Neural cell (in vitro differentiated cells): Measurements from ENCODE around the gene DNAL4. TPM values are rescaled to one million over a fixed set of nuclear protein-coding genes. Genes with fewer than 3 reads are reported as not detected.

Experiments
- H2AFZ ChIP-seq: fragments of 200-600, 300-800 bp; sonication (generic), shearing (Covaris generic); 2 replicates; pipeline ENCODE4 v1.6.0; 2014; ENCODE audit warnings: low read depth, mild to moderate bottlenecking, antibody characterized with exemption, low read length, moderate library complexity
- H3F3A ChIP-seq: fragments of 200-600 bp; shearing (Covaris generic); 2 replicates; pipeline ENCODE4 v1.6.1; 2016; ENCODE audit warnings: mild to moderate bottlenecking, moderate library complexity, mixed read lengths, antibody characterized with exemption, low read length; ENCODE audit not compliant: insufficient read depth, poor library complexity, severe bottlenecking
- H3K27ac ChIP-seq: fragments of 200-600, 300-800 bp; sonication (generic), shearing (Covaris generic); 2 replicates; pipeline ENCODE4 v1.5.1; 2014; ENCODE audit warnings: mild to moderate bottlenecking, low read length, moderate library complexity
- H3K27me3 ChIP-seq: fragments of 300-800, 200-600 bp; sonication (generic), shearing (Covaris generic); 2 replicates; pipeline ENCODE4 v1.6.0; 2014; ENCODE audit warnings: mild to moderate bottlenecking, low read depth, low read length, moderate library complexity; ENCODE audit not compliant: insufficient read depth
- H3K36me3 ChIP-seq: fragments of 300-800, 200-600 bp; sonication (generic), shearing (Covaris generic); 2 replicates; pipeline ENCODE4 v1.5.1; 2014; ENCODE audit warnings: mild to moderate bottlenecking, antibody characterized with exemption, low read length, moderate library complexity; ENCODE audit not compliant: insufficient read depth
- H3K4me2 ChIP-seq: fragments of 300-800, 200-600 bp; sonication (generic), shearing (Covaris generic); 2 replicates; pipeline ENCODE4 v1.6.0; 2014; ENCODE audit warnings: mild to moderate bottlenecking, low read length
- H3K4me3 ChIP-seq: fragments of 300-800, 200-600 bp; sonication (generic), shearing (Covaris generic); 2 replicates; pipeline ENCODE4 v1.5.1; 2014; ENCODE audit warnings: mild to moderate bottlenecking, low read length, moderate library complexity
- H3K79me2 ChIP-seq: fragments of 200-600 bp; shearing (Covaris generic); replicated peaks from 2 replicates; pipeline ENCODE4 v1.6.0; 2014; ENCODE audit warnings: mild to moderate bottlenecking, low read length, moderate library complexity; ENCODE audit not compliant: insufficient read depth
- H3K9ac ChIP-seq: fragments of 300-800, 200-600 bp; sonication (generic), shearing (Covaris generic); 2 replicates; pipeline ENCODE4 v1.6.1; 2016; ENCODE audit warnings: mild to moderate bottlenecking, low read length, mixed read lengths
- H3K9me2 ChIP-seq: fragments of 200-600 bp; shearing (Covaris generic); 2 replicates; pipeline ENCODE4 v1.6.1; 2016; ENCODE audit warnings: mild to moderate bottlenecking, low read length, mixed read lengths; ENCODE audit not compliant: insufficient read depth
- H3K9me3 ChIP-seq: fragments of 200-600, 300-800 bp; sonication (generic), shearing (Covaris generic); 2 replicates; pipeline ENCODE4 v1.6.1; 2016; ENCODE audit warnings: mild to moderate bottlenecking, mixed run types, low read length, moderate library complexity, mixed read lengths
- H4K20me1 ChIP-seq: fragments of 200-600 bp; shearing (Covaris generic); 2 replicates; pipeline ENCODE4 v1.6.1; 2016; ENCODE audit warnings: mild to moderate bottlenecking, mixed run types; ENCODE audit not compliant: insufficient read depth
- EP300 ChIP-seq: fragments of 450-650 bp; conservative IDR thresholded peaks from 2 replicates; pipeline ENCODE4 v1.6.1; 2014; ENCODE audit warnings: antibody characterized with exemption, mild to moderate bottlenecking, moderate library complexity; ENCODE audit not compliant: poor library complexity, severe bottlenecking
- EZH2 ChIP-seq: fragments of 200-600, 300-800 bp; shearing (Covaris generic), sonication (generic); IDR thresholded peaks from 2 replicates; pipeline ENCODE4 v1.6.1; 2014; ENCODE audit warnings: antibody characterized with exemption, low read length, borderline replicate concordance, mild to moderate bottlenecking; ENCODE audit not compliant: insufficient read depth, poor library complexity, severe bottlenecking
- MXI1 ChIP-seq: fragments of 450-650 bp; conservative IDR thresholded peaks from 2 replicates; pipeline ENCODE4 v1.6.1; 2014; ENCODE audit warnings: antibody characterized with exemption, mild to moderate bottlenecking; ENCODE audit not compliant: poor library complexity, severe bottlenecking
- POLR2AphosphoS5 ChIP-seq: IDR thresholded peaks from 2 replicates; pipeline ENCODE4 v1.6.1; 2012
- RAD21 ChIP-seq: fragments of 450-650 bp; conservative IDR thresholded peaks from 2 replicates; pipeline ENCODE4 v1.6.1; 2014; ENCODE audit warnings: antibody characterized with exemption, mild to moderate bottlenecking, moderate library complexity
- SMC3 ChIP-seq: fragments of 450-650 bp; conservative IDR thresholded peaks from 2 replicates; pipeline ENCODE4 v1.6.1; 2014; ENCODE audit warnings: antibody characterized with exemption, mild to moderate bottlenecking, moderate library complexity; ENCODE audit not compliant: poor library complexity
- TAF1 ChIP-seq: IDR thresholded peaks from 2 replicates; pipeline ENCODE4 v1.6.1; 2012; ENCODE audit warnings: low read depth
- polyA plus RNA-seq: library from polyadenylated mRNA; depleted of rRNA; stranded (reverse); fragments of >200 nt; gene quantifications from 2 replicates; pipeline ENCODE4 v1.2.3, GENCODE V29; 2014
- TF ChIP-seq, protein P1 (sequence below): IDR thresholded peaks from 2 replicates; pipeline ENCODE4 v1.6.1; 2012; ENCODE audit warnings: borderline replicate concordance
- TF ChIP-seq, protein P2 (sequence below): fragments of 450-650 bp; IDR thresholded peaks from 2 replicates; pipeline ENCODE4 v1.5.1; 2014; ENCODE audit warnings: antibody characterized with exemption, mild to moderate bottlenecking, moderate library complexity; ENCODE audit not compliant: poor library complexity, severe bottlenecking

Gene DNAL4
- polyA plus RNA-seq, 1 donor from 2014 or later: 95.0 TPM

DNA sequence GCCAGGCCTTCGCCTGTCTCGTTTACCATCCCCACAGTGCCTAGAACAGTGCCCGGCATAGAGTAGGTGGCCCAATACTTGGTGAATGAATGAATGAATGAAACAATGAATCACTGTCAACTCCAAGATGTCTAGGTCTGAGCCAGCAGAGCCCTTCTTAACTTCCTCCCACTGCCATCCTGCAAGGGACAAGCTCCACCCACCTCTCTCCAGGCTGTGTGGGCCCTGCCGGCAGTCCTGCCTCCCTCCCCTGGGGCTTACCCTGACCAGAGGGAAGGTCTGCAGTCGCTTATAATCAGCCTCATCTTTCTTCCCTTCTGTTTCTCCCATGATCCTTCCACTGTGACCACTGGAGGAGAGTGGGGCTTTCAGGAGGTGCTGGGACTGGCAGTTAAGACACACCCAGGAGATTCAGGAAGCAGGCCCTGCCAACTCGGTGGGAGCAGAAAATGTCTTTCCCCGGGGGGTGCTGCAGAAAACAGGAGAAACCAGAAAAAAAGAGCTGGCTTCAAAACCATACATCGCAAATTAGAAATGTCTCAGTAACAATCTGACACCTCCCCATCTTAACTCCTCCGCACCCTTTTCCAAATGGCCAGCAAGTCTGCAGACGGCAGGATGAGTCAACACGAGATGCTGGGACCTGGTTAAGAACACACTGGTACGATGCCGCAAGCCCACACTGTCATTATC, 11.4 kb downstream of the DNAL4 start:
- H3K79me2 ChIP-seq: no peaks in the 10 kb centered on the region
- H3K36me3 ChIP-seq: no peaks in the 10 kb centered on the region
- no peak overlapping the region for H3K27ac ChIP-seq
- no peak overlapping the region for H3K4me2 ChIP-seq
- H3K4me3 ChIP-seq: no peak overlapping the region
- H3K9me3 ChIP-seq: no peaks in the 10 kb centered on the region
- TF ChIP-seq RAD21 (no peak), EZH2 (no peak), MXI1 (no peak), POLR2AphosphoS5 (no peak), SMC3 (no peak), EP300 (no peak), TAF1 (no peak)
- TF ChIP-seq, protein P1, sequence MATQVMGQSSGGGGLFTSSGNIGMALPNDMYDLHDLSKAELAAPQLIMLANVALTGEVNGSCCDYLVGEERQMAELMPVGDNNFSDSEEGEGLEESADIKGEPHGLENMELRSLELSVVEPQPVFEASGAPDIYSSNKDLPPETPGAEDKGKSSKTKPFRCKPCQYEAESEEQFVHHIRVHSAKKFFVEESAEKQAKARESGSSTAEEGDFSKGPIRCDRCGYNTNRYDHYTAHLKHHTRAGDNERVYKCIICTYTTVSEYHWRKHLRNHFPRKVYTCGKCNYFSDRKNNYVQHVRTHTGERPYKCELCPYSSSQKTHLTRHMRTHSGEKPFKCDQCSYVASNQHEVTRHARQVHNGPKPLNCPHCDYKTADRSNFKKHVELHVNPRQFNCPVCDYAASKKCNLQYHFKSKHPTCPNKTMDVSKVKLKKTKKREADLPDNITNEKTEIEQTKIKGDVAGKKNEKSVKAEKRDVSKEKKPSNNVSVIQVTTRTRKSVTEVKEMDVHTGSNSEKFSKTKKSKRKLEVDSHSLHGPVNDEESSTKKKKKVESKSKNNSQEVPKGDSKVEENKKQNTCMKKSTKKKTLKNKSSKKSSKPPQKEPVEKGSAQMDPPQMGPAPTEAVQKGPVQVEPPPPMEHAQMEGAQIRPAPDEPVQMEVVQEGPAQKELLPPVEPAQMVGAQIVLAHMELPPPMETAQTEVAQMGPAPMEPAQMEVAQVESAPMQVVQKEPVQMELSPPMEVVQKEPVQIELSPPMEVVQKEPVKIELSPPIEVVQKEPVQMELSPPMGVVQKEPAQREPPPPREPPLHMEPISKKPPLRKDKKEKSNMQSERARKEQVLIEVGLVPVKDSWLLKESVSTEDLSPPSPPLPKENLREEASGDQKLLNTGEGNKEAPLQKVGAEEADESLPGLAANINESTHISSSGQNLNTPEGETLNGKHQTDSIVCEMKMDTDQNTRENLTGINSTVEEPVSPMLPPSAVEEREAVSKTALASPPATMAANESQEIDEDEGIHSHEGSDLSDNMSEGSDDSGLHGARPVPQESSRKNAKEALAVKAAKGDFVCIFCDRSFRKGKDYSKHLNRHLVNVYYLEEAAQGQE: no peak
- TF ChIP-seq, protein P2, sequence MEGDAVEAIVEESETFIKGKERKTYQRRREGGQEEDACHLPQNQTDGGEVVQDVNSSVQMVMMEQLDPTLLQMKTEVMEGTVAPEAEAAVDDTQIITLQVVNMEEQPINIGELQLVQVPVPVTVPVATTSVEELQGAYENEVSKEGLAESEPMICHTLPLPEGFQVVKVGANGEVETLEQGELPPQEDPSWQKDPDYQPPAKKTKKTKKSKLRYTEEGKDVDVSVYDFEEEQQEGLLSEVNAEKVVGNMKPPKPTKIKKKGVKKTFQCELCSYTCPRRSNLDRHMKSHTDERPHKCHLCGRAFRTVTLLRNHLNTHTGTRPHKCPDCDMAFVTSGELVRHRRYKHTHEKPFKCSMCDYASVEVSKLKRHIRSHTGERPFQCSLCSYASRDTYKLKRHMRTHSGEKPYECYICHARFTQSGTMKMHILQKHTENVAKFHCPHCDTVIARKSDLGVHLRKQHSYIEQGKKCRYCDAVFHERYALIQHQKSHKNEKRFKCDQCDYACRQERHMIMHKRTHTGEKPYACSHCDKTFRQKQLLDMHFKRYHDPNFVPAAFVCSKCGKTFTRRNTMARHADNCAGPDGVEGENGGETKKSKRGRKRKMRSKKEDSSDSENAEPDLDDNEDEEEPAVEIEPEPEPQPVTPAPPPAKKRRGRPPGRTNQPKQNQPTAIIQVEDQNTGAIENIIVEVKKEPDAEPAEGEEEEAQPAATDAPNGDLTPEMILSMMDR: no peak
- H3K9me2 ChIP-seq: no peaks in the 10 kb centered on the region
- no peaks in the 10 kb centered on the region for H3K27me3 ChIP-seq
- H4K20me1 ChIP-seq: no peaks in the 10 kb centered on the region
- no peak overlapping the region for H2AFZ ChIP-seq
- no peaks in the 10 kb centered on the region for H3F3A ChIP-seq
- no peak overlapping the region for H3K9ac ChIP-seq

DNA sequence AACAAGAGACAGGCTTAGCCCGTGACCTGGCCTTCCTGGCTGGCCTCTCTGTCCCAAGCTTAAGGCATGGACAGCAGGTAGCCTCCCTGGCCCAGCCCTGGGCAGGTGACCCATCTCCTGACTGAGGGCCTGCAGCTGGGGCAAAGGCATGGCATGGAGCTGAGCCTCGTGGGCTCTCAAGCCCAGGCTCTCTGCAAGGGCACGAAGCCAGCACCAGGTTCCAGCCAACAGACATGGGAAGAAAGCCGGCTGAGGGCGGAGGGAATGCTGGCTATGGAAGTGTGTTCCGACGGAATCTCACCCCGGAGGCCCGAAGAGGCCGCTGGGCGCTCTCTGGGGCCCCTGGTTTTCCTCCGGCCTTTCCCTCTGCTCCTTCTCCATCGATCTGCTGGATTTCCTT, 12.9 kb downstream of the DNAL4 start:
- no peak for TF ChIP-seq RAD21
- no peak overlapping the region for H2AFZ ChIP-seq
- no peak overlapping the region for H3K27ac ChIP-seq
- no peaks in the 10 kb centered on the region for H3K9me2 ChIP-seq
- H3K79me2 ChIP-seq: no peaks in the 10 kb centered on the region
- H3K4me2 ChIP-seq: no peak overlapping the region
- H3K4me3 ChIP-seq: no peak overlapping the region
- H3K27me3 ChIP-seq: no peaks in the 10 kb centered on the region
- no peaks in the 10 kb centered on the region for H3F3A ChIP-seq
- H3K9ac ChIP-seq: no peak overlapping the region
- no peaks in the 10 kb centered on the region for H3K36me3 ChIP-seq
- no peaks in the 10 kb centered on the region for H3K9me3 ChIP-seq
- no peaks in the 10 kb centered on the region for H4K20me1 ChIP-seq
